Caco-2 (cell line): ENCODE data around the gene PSRC1. TPM values are rescaled to one million over a fixed set of nuclear protein-coding genes. Genes with fewer than 3 reads are reported as not detected.

ENCODE experiments used
- BruUV-seq: library from RNA; stranded (reverse); fragments of 400-500 nt; replicated peaks from 2 replicates; lab custom pipeline; 2021; lab: Mats Ljungman, UMichigan
- CTCF ChIA-PET: fragments of 300-600 bp; sonication (Branson Sonifier 250); formaldehyde crosslinking; loops from one replicate; lab custom pipeline; 2022; ENCODE audit warnings: antibody characterized with exemption; lab: Charles Lee
- POLR2A ChIA-PET: fragments of 300-600 bp; sonication (Branson Sonifier 250); formaldehyde crosslinking; loops from one replicate; lab custom pipeline; 2022; ENCODE audit warnings: antibody characterized with exemption; lab: Charles Lee
- DNase-seq, 2 experiments: peaks; one replicate each; pipeline versions ENCODE4 v3.0.0 to v3.0.0-alpha.2; 2020 to 2022
- H3K27me3 ChIP-seq: replicated peaks from 2 replicates; pipeline ENCODE4 v1.6.0; 2011; ENCODE audit warnings: low read length; ENCODE audit not compliant: control insufficient read depth, insufficient read depth
- H3K36me3 ChIP-seq: 2 replicates; pipeline ENCODE4 v1.5.1; 2011; ENCODE audit warnings: low read length; ENCODE audit not compliant: control insufficient read depth, insufficient read depth
- H3K4me1 ChIP-seq: fragments of 250-450 bp; sonication (Bioruptor Pico); 2 replicates; pipeline ENCODE4 v1.5.1; 2020; ENCODE audit warnings: mild to moderate bottlenecking
- H3K4me3 ChIP-seq: 2 replicates; pipeline ENCODE4 v1.5.1; 2011; ENCODE audit warnings: low read depth, mild to moderate bottlenecking, control low read depth, low read length
- H3K9me3 ChIP-seq: fragments of 250-450 bp; sonication (Bioruptor Pico); 2 replicates; pipeline ENCODE4 v1.5.1; 2020; ENCODE audit warnings: mild to moderate bottlenecking, moderate library complexity
- H3K27ac Mint-ChIP-seq: one replicate; pipeline ENCODE4 v1.8.0; 2022; ENCODE audit warnings: mixed read lengths; ENCODE audit not compliant: unreplicated experiment
- H3K27me3 Mint-ChIP-seq: one replicate; pipeline ENCODE4 v1.8.0; 2022; ENCODE audit warnings: mixed read lengths; ENCODE audit not compliant: insufficient read depth, unreplicated experiment
- H3K36me3 Mint-ChIP-seq: one replicate; pipeline ENCODE4 v1.8.0; 2022; ENCODE audit warnings: mild to moderate bottlenecking, mixed read lengths; ENCODE audit not compliant: insufficient read depth, unreplicated experiment
- H3K4me1 Mint-ChIP-seq: one replicate; pipeline ENCODE4 v1.8.0; 2022; ENCODE audit warnings: low read depth, mixed read lengths; ENCODE audit not compliant: unreplicated experiment
- H3K4me3 Mint-ChIP-seq: one replicate; pipeline ENCODE4 v1.8.0; 2022; ENCODE audit warnings: mild to moderate bottlenecking, moderate library complexity, mixed read lengths; ENCODE audit not compliant: unreplicated experiment
- H3K9me3 Mint-ChIP-seq: one replicate; pipeline ENCODE4 v1.8.0; 2022; ENCODE audit warnings: mixed read lengths; ENCODE audit not compliant: unreplicated experiment
- intact Hi-C: fragments of 100-400 bp; cut with micrococcal nuclease; formaldehyde crosslinking; loops from one replicate; pipeline ENCODE4 v1.10.0; 2022; ENCODE audit not compliant: unreplicated experiment
- total RNA-seq: library from RNA; stranded (reverse); gene quantifications from 2 replicates; pipeline ENCODE4 v1.2.3, GENCODE V29; 2022
- TF ChIP-seq, protein P1 (sequence below), 2 experiments: fragments of 200-600 bp in 1 of 2; IDR thresholded peaks; 1 replicate in 1 of 2; 2 replicates in 1 of 2; pipeline versions ENCODE4 v1.5.1 to v1.8.0; 2011 to 2022; ENCODE audit warnings: antibody characterized with exemption in 1 of 2, control low read depth in 1 of 2, inconsistent platforms in 1 of 2, low read depth in 1 of 2, low read length in 1 of 2, mild to moderate bottlenecking in 1 of 2, moderate library complexity in 1 of 2; ENCODE audit not compliant: insufficient read depth in 1 of 2, severe bottlenecking in 1 of 2, unreplicated experiment in 1 of 2

PSRC1 gene
- total RNA-seq, 1 experiment from 2014 or later = 24.9 TPM

DNA sequence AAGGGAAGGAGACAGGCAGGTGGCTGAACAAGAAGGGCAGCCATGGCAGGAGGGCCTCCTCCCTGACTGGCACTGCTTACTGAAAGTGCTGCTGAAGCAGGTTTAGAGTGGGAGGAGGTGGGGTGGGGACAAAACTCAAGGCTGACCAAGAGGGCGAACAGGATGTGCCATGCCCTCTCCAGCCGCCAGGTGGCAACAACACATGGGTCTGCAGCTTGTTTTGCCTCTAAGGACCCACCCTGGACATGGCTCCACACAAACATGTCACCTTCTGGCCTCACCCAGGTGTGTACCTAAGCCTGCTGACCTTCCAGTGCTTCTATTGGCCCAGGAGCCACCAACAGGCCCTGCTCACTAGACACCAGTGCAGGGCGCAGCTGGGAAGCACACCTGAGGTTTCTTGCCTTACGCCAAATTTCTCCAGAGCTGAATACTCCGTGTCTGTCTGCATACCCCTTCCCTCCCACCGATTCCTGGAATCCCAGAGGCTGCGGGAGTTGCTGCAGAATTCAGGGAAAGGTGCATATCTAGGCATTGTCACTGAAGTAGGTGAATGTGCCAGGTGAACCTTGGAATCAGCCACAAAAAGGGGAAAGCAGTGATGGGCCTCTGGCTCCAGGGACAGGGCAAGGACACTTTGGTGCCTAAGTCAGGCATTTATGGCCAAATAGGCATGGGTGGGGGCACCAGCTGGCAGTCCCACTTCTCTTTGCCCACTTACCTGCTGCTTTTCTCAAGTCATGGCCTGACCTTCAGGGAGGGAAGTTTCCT, 5.3 kb downstream of the PSRC1 start:
- Mint-ChIP-seq H3K4me3 (no peak overlapping the region), H3K27me3 (no peaks in the 10 kb centered on the region), H3K36me3 (peaks cover 8% of the 10 kb centered on the region), H3K9me3 (no peaks in the 10 kb centered on the region), H3K4me1 (peaks cover 15% of the 10 kb centered on the region), H3K27ac (peak overlapping the region; percentile 5)
- intact Hi-C loops = loop anchor here (1.0 kb wide), 1 partner anchor 122 kb away; no protein-coding TSS in a partner anchor
- Histone ChIP-seq H3K9me3 (no peaks in the 10 kb centered on the region), H3K36me3 (no peaks in the 10 kb centered on the region), H3K4me1 (peaks cover 41% of the 10 kb centered on the region), H3K4me3 (no peak overlapping the region), H3K27me3 (no peaks in the 10 kb centered on the region)
- POLR2A ChIA-PET = interaction anchor here (0.6 kb wide), 1 partner anchor 161 kb away, joined by 3 read pairs; no protein-coding TSS in a partner anchor
- TF ChIP-seq, protein P1, sequence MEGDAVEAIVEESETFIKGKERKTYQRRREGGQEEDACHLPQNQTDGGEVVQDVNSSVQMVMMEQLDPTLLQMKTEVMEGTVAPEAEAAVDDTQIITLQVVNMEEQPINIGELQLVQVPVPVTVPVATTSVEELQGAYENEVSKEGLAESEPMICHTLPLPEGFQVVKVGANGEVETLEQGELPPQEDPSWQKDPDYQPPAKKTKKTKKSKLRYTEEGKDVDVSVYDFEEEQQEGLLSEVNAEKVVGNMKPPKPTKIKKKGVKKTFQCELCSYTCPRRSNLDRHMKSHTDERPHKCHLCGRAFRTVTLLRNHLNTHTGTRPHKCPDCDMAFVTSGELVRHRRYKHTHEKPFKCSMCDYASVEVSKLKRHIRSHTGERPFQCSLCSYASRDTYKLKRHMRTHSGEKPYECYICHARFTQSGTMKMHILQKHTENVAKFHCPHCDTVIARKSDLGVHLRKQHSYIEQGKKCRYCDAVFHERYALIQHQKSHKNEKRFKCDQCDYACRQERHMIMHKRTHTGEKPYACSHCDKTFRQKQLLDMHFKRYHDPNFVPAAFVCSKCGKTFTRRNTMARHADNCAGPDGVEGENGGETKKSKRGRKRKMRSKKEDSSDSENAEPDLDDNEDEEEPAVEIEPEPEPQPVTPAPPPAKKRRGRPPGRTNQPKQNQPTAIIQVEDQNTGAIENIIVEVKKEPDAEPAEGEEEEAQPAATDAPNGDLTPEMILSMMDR (IDR thresholded peaks at IDR 0.05; ENCODE audit: insufficient read depth in 1 of 2, low read depth in 1 of 2, low read length in 1 of 2, severe bottlenecking in 1 of 2, unreplicated experiment in 1 of 2) = peak; percentile 72 to 74
- peak; percentile 83 to 84 for DNase-seq
- CTCF ChIA-PET = interaction anchor here (0.6 to 1.6 kb wide), 6 partner anchors 29 to 432 kb away, joined by 3 to 15 read pairs (median 4); partner anchors contain the start of genes MYBPHL and SORT1
- BruUV-seq = no TSS peak

DNA sequence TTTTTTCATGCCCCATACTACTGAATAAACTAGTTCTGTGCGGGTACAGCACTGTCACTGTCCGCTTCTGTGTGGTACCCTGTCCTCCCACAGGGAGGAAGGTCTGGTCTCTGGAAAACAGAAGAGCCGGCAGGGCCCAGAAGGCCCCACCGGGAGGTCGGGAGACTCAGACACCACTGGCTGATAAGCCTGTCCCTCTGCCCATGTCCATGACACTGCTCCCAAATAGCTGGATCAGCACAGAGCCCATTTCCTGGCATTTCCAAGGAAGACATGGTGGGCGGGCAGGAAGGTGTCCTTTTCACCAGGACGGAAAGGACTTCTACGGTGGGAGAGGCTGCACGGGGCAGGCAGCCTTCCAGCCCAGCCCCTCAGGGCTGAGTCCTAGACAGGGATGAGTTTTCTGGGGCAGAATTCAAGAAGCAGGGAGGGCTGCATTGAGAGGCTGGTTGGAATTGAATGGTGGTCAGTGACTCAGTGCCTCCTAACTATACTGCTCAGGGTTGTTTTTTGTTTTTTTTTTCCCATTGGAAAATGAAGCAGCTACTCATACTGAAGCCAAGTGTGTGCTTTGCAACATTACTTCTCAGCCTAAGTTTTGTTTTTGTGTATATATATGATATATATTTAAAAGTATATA, 7.1 kb downstream of the PSRC1 start:
- TF ChIP-seq, protein P1 (IDR thresholded peaks at IDR 0.05; ENCODE audit: insufficient read depth in 1 of 2, low read depth in 1 of 2, low read length in 1 of 2, severe bottlenecking in 1 of 2, unreplicated experiment in 1 of 2) = no peak
- Mint-ChIP-seq H3K27me3 (no peaks in the 10 kb centered on the region), H3K36me3 (peaks cover 8% of the 10 kb centered on the region), H3K4me1 (peaks cover 15% of the 10 kb centered on the region), H3K4me3 (peak overlapping the region; percentile 63), H3K27ac (peak overlapping the region; percentile 31), H3K9me3 (no peaks in the 10 kb centered on the region)
- intact Hi-C loops = loop anchor here (1.0 kb wide), 1 partner anchor 13 kb away; no protein-coding TSS in a partner anchor
- Histone ChIP-seq H3K4me1 (peaks cover 45% of the 10 kb centered on the region), H3K27me3 (no peaks in the 10 kb centered on the region), H3K36me3 (no peaks in the 10 kb centered on the region), H3K9me3 (no peaks in the 10 kb centered on the region), H3K4me3 (peak overlapping the region; percentile 22)
- POLR2A ChIA-PET = no interaction called here
- CTCF ChIA-PET = no interaction called here
- peak in 1 of 2 experiments; percentile 16 for DNase-seq
- BruUV-seq = TSS peak; percentile 44
